Ectodermal cell (in vitro differentiated cells): ENCODE measurements around the gene ICE2.
A peak's percentile ranks its signal among the peaks of the same experiment; 100 is the strongest.

ENCODE experiments used
- H3K27ac ChIP-seq: 2 replicates; pipeline ENCODE4 v1.7.0; 2013; ENCODE audit warnings: mild to moderate bottlenecking, low read depth, low read length; ENCODE audit not compliant: insufficient read depth, poor library complexity, severe bottlenecking
- H3K27me3 ChIP-seq: 2 replicates; pipeline ENCODE4 v1.7.0; 2013; ENCODE audit warnings: mild to moderate bottlenecking, low read length; ENCODE audit not compliant: insufficient read depth, control insufficient read depth, poor library complexity, severe bottlenecking
- H3K36me3 ChIP-seq: one replicate; pipeline ENCODE4 v1.7.0; 2013; ENCODE audit warnings: low read length; ENCODE audit not compliant: control insufficient read depth, insufficient read depth
- H3K4me1 ChIP-seq: one replicate; pipeline ENCODE4 v1.7.0; 2013; ENCODE audit warnings: low read length; ENCODE audit not compliant: control insufficient read depth, insufficient read depth
- H3K4me3 ChIP-seq: 2 replicates; pipeline ENCODE4 v1.7.0; 2013; ENCODE audit warnings: low read depth, low read length, control low read depth; ENCODE audit not compliant: insufficient read depth
- H3K9me3 ChIP-seq: 2 replicates; pipeline ENCODE4 v1.7.0; 2013; ENCODE audit warnings: mild to moderate bottlenecking, low read length, moderate library complexity; ENCODE audit not compliant: control insufficient read depth
- WGBS, 2 experiments: methylation state at CpG; one replicate each; pipeline ENCODE4 v1.1.7; 2013; ENCODE audit warnings: missing lambda C conversion rate in 2 of 2; 5-methylcytosine and 5-hydroxymethylcytosine counted together

Gene ICE2

GRCh38 chr15:60381148-60381788 is 97.7 kb downstream of the ICE2 start:
- WGBS, 2 experiments: 94% methylated on average over 8 of the region's 8 CpGs
- Histone ChIP-seq H3K4me3 (no peak overlapping the region), H3K27ac (no peak overlapping the region), H3K4me1 (no peaks in the 10 kb centered on the region), H3K36me3 (no peaks in the 10 kb centered on the region), H3K9me3 (no peaks in the 10 kb centered on the region), H3K27me3 (no peaks in the 10 kb centered on the region)

- WGBS, 2 experiments: 90 to 95% methylated on average over 8 of the region's 8 CpGs
- Histone ChIP-seq H3K4me3 (no peak overlapping the region), H3K36me3 (no peaks in the 10 kb centered on the region)
Measured at GRCh38 chr15:60379525-60380274, 99.2 kb downstream of the ICE2 start.

GRCh38 chr15:60379185-60379524 is 99.8 kb downstream of the ICE2 start:
- no CpG with 5 or more reads among the region's 1 CpG for WGBS, 2 experiments
- Histone ChIP-seq H3K4me3 (no peak overlapping the region), H3K27ac (no peak overlapping the region), H3K4me1 (peaks cover 13% of the 10 kb centered on the region), H3K9me3 (no peaks in the 10 kb centered on the region), H3K27me3 (no peaks in the 10 kb centered on the region), H3K36me3 (no peaks in the 10 kb centered on the region)

More at GRCh38 chr15:60379525-60380274, 99.2 kb downstream of the ICE2 start:
- H3K27ac ChIP-seq: peak overlapping the region; percentile 30
- H3K4me1 ChIP-seq: peaks cover 8% of the 10 kb centered on the region
- H3K9me3 ChIP-seq: no peaks in the 10 kb centered on the region
- H3K27me3 ChIP-seq: no peaks in the 10 kb centered on the region

- Histone ChIP-seq H3K4me1 (peaks cover 14% of the 10 kb centered on the region), H3K4me3 (no peak overlapping the region), H3K27me3 (no peaks in the 10 kb centered on the region), H3K27ac (no peak overlapping the region), H3K36me3 (no peaks in the 10 kb centered on the region), H3K9me3 (no peaks in the 10 kb centered on the region)
- 93 to 94% methylated on average over 12 of the region's 12 CpGs for WGBS, 2 experiments
Measured at GRCh38 chr15:60376677-60377095, 102.3 kb downstream of the ICE2 start.

- Histone ChIP-seq H3K36me3 (no peaks in the 10 kb centered on the region), H3K4me1 (peaks cover 14% of the 10 kb centered on the region), H3K4me3 (no peak overlapping the region), H3K27me3 (no peaks in the 10 kb centered on the region), H3K9me3 (no peaks in the 10 kb centered on the region), H3K27ac (no peak overlapping the region)
- 93 to 94% methylated on average over 5 of the region's 5 CpGs for WGBS, 2 experiments
Measured at GRCh38 chr15:60375306-60375705, 103.6 kb downstream of the ICE2 start.

GRCh38 chr15:60374628-60375081 is 104.3 kb downstream of the ICE2 start:
- Histone ChIP-seq H3K4me3 (no peak overlapping the region), H3K27ac (peak overlapping the region; percentile 2), H3K9me3 (no peaks in the 10 kb centered on the region), H3K27me3 (no peaks in the 10 kb centered on the region), H3K4me1 (peaks cover 14% of the 10 kb centered on the region), H3K36me3 (no peaks in the 10 kb centered on the region)
- whole genome bisulfite sequencing, 2 experiments: 37% methylated on average over 7 of the region's 7 CpGs

GRCh38 chr15:60374209-60374608 is 104.7 kb downstream of the ICE2 start:
- Histone ChIP-seq H3K4me1 (peaks cover 14% of the 10 kb centered on the region), H3K4me3 (no peak overlapping the region)

GRCh38 chr15:60373745-60374144 is 105.2 kb downstream of the ICE2 start:
- Histone ChIP-seq H3K36me3 (no peaks in the 10 kb centered on the region), H3K27ac (no peak overlapping the region), H3K4me3 (no peak overlapping the region), H3K27me3 (no peaks in the 10 kb centered on the region), H3K4me1 (peaks cover 14% of the 10 kb centered on the region), H3K9me3 (no peaks in the 10 kb centered on the region)
- 91 to 97% methylated on average over 2 of the region's 2 CpGs for WGBS, 2 experiments

More at GRCh38 chr15:60374209-60374608, 104.7 kb downstream of the ICE2 start:
- no peaks in the 10 kb centered on the region for H3K27me3 ChIP-seq
- no peaks in the 10 kb centered on the region for H3K36me3 ChIP-seq
- peak overlapping the region; percentile 2 for H3K27ac ChIP-seq
- no peaks in the 10 kb centered on the region for H3K9me3 ChIP-seq
- WGBS, 2 experiments: 91 to 92% methylated on average over 4 of the region's 4 CpGs

- Histone ChIP-seq H3K4me1 (peaks cover 14% of the 10 kb centered on the region), H3K9me3 (no peaks in the 10 kb centered on the region), H3K4me3 (no peak overlapping the region), H3K36me3 (no peaks in the 10 kb centered on the region), H3K27ac (no peak overlapping the region), H3K27me3 (no peaks in the 10 kb centered on the region)
- WGBS, 2 experiments: 94 to 95% methylated on average over 3 of the region's 3 CpGs
Measured at GRCh38 chr15:60373327-60373726, 105.6 kb downstream of the ICE2 start.

GRCh38 chr15:60372756-60373155 is 106.2 kb downstream of the ICE2 start:
- no peaks in the 10 kb centered on the region for H3K27me3 ChIP-seq
- no peaks in the 10 kb centered on the region for H3K36me3 ChIP-seq
- no peak overlapping the region for H3K4me3 ChIP-seq
- H3K4me1 ChIP-seq: peaks cover 14% of the 10 kb centered on the region
- 84 to 89% methylated on average over 1 of the region's 1 CpG for WGBS, 2 experiments
- no peaks in the 10 kb centered on the region for H3K9me3 ChIP-seq
- no peak overlapping the region for H3K27ac ChIP-seq
